ENCODE measurements around the gene ABCG1. TPM values are rescaled to one million over a fixed set of nuclear protein-coding genes. Genes with fewer than 3 reads are reported as not detected.

ABCG1 gene
- total RNA-seq, 1 experiment from 2014 or later, result 5.6 TPM

DNA sequence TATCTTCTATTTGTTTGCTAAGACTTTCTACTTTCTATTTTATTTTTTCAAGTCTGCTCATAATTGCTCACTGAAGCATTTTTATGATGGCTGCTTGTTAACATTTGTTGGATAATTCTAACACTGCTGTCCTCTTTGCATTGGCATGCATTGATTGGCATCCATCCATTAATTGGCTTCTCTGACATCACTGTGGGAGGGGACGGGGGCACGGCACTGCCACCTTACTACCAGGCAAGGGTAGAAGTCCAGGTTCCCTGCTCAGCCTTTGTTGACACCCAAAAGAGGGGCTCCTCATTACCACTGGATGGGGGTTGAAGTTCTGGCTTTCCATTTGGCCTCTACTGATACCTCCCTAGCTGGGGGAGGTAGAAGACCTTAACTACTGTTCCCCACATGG is 11.5 kb upstream of the ABCG1 start:
- ChIA-PET POLR2A (ENCODE audit: unreplicated experiment) (no interaction called here), CTCF (no interaction called here)
- no peaks in the 10 kb centered on the region for H3K36me3 ChIP-seq (ENCODE audit: low read depth)
- no peaks in the 10 kb centered on the region for H3K9me3 ChIP-seq (ENCODE audit: insufficient read depth, low read depth)
- no peak overlapping the region for H3K27ac ChIP-seq
- TF ChIP-seq EZH2 (IDR thresholded peaks at IDR 0.05; ENCODE audit: low read depth), result no peak
- TF ChIP-seq, protein P1, sequence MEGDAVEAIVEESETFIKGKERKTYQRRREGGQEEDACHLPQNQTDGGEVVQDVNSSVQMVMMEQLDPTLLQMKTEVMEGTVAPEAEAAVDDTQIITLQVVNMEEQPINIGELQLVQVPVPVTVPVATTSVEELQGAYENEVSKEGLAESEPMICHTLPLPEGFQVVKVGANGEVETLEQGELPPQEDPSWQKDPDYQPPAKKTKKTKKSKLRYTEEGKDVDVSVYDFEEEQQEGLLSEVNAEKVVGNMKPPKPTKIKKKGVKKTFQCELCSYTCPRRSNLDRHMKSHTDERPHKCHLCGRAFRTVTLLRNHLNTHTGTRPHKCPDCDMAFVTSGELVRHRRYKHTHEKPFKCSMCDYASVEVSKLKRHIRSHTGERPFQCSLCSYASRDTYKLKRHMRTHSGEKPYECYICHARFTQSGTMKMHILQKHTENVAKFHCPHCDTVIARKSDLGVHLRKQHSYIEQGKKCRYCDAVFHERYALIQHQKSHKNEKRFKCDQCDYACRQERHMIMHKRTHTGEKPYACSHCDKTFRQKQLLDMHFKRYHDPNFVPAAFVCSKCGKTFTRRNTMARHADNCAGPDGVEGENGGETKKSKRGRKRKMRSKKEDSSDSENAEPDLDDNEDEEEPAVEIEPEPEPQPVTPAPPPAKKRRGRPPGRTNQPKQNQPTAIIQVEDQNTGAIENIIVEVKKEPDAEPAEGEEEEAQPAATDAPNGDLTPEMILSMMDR (conservative IDR thresholded peaks at IDR 0.05), result no peak
- no peak overlapping the region for H3K4me3 ChIP-seq
- no peaks in the 10 kb centered on the region for H3F3A ChIP-seq (ENCODE audit: insufficient read depth, low read depth)
- intact Hi-C loops (cut with micrococcal nuclease; ENCODE audit: unreplicated experiment), result no loop called here
- no peaks in the 10 kb centered on the region; the same call in 1 of the 2 replicates for H3K4me1 ChIP-seq (replicated peaks; ENCODE audit: insufficient read depth)
- H3K27me3 ChIP-seq (ENCODE audit: insufficient read depth, low read depth), result no peaks in the 10 kb centered on the region
- H3K79me2 ChIP-seq (ENCODE audit: low read depth), result no peaks in the 10 kb centered on the region
- H3K4me2 ChIP-seq, result no peak overlapping the region
- DNase-seq, result no peak
- BruUV-seq (replicated peaks), result no TSS peak
- H4K20me1 ChIP-seq (ENCODE audit: insufficient read depth), result no peaks in the 10 kb centered on the region
- H3K9me2 ChIP-seq (ENCODE audit: insufficient read depth), result no peaks in the 10 kb centered on the region
- H2AFZ ChIP-seq, result no peak overlapping the region

- H3K4me2 ChIP-seq, result no peak overlapping the region
- no peaks in the 10 kb centered on the region for H3K36me3 ChIP-seq (ENCODE audit: low read depth)
- H4K20me1 ChIP-seq (ENCODE audit: insufficient read depth), result no peaks in the 10 kb centered on the region
- H3K9me3 ChIP-seq (ENCODE audit: insufficient read depth, low read depth), result no peaks in the 10 kb centered on the region
- CTCF ChIA-PET, result interaction anchor here (0.6 to 0.7 kb wide), 2 partner anchors 11 to 27 kb away, joined by 3 to 5 read pairs; partner anchors contain the start of gene ABCG1
- intact Hi-C loops (cut with micrococcal nuclease; ENCODE audit: unreplicated experiment), result no loop called here
- DNase-seq, result no peak
- POLR2A ChIA-PET (ENCODE audit: unreplicated experiment), result no interaction called here
- no peaks in the 10 kb centered on the region for H3F3A ChIP-seq (ENCODE audit: insufficient read depth, low read depth)
- H3K79me2 ChIP-seq (ENCODE audit: low read depth), result no peaks in the 10 kb centered on the region
- H3K4me1 ChIP-seq (replicated peaks; ENCODE audit: insufficient read depth), result no peaks in the 10 kb centered on the region; the same call in 1 of the 2 replicates
- no peaks in the 10 kb centered on the region for H3K27me3 ChIP-seq (ENCODE audit: insufficient read depth, low read depth)
- H3K27ac ChIP-seq, result no peak overlapping the region
- H3K9me2 ChIP-seq (ENCODE audit: insufficient read depth), result no peaks in the 10 kb centered on the region
- H3K4me3 ChIP-seq, result no peak overlapping the region
- BruUV-seq (replicated peaks), result no TSS peak
- TF ChIP-seq, protein P1 (conservative IDR thresholded peaks at IDR 0.05), result no peak
- H2AFZ ChIP-seq, result no peak overlapping the region
Measured at GRCh38 chr21:42208036-42208435, 10.9 kb upstream of the ABCG1 start.

DNA sequence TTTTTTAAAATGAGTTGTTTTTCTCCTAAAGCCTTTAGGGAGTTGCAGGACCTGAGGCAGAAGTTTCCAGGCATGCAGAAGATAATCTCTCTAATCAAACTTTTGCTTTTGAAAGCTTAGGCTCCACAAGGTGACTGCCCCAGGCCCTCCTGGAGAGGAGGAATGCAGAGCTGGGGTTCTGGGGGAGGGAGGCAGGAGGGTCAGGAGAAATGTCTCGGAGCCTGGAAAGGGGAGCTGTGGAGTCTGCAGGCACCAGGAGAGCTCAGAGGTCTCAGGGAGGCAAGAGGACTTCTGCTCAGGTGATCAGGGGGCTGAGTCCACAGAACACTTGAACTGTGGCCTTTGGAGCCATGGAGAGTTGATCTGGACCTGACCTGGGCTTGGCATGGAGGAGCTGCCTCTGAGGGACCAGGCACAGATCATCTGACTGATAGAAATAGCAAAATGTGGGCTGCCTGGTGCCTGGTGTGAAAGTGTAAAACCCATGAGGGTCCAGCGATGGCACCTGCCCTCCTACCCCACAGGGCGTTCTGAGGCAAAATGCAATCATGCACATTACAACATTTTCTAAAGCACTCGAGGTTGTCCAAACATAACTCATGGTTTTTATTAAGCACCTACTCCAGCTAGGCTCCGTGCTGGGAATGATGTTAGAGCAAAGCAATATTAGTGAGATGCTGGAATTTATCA is 10.0 kb upstream of the ABCG1 start:
- CTCF ChIA-PET, result interaction anchor here (0.5 kb wide), 1 partner anchor 51 kb away, joined by 3 read pairs; no protein-coding TSS in a partner anchor

More for the DNA sequence above, 10.0 kb upstream of the ABCG1 start:
- H3F3A ChIP-seq (ENCODE audit: insufficient read depth, low read depth), result no peaks in the 10 kb centered on the region
- H2AFZ ChIP-seq, result no peak overlapping the region
- no peaks in the 10 kb centered on the region for H4K20me1 ChIP-seq (ENCODE audit: insufficient read depth)
- H3K4me1 ChIP-seq (replicated peaks; ENCODE audit: insufficient read depth), result no peaks in the 10 kb centered on the region; the same call in 1 of the 2 replicates
- H3K4me2 ChIP-seq, result no peak overlapping the region
- no TSS peak for BruUV-seq (replicated peaks)
- H3K36me3 ChIP-seq (ENCODE audit: low read depth), result no peaks in the 10 kb centered on the region
- TF ChIP-seq, protein P1 (conservative IDR thresholded peaks at IDR 0.05), result no peak
- TF ChIP-seq EZH2 (IDR thresholded peaks at IDR 0.05; ENCODE audit: low read depth), result no peak
- no peak for DNase-seq
- H3K79me2 ChIP-seq (ENCODE audit: low read depth), result no peaks in the 10 kb centered on the region
- no peaks in the 10 kb centered on the region for H3K27me3 ChIP-seq (ENCODE audit: insufficient read depth, low read depth)
- H3K9me3 ChIP-seq (ENCODE audit: insufficient read depth, low read depth), result no peaks in the 10 kb centered on the region
- H3K27ac ChIP-seq, result no peak overlapping the region
- H3K9me2 ChIP-seq (ENCODE audit: insufficient read depth), result no peaks in the 10 kb centered on the region
- POLR2A ChIA-PET (ENCODE audit: unreplicated experiment), result no interaction called here
- intact Hi-C loops (cut with micrococcal nuclease; ENCODE audit: unreplicated experiment), result no loop called here
- no peak overlapping the region for H3K4me3 ChIP-seq
